GM21619 (cell line): ENCODE results near the gene LILRB3.
"Not testable (repeated sequence)": the region's sequence is repeated elsewhere in the genome, so short reads cannot be mapped to it uniquely, and the experiment has no call there.

ENCODE experiments used
- ATAC-seq: cut with Tn5 transposase; IDR thresholded peaks from one replicate; pipeline ENCODE4 v1.9.1; 2021; ENCODE audit not compliant: unreplicated experiment

LILRB3 gene

DNA sequence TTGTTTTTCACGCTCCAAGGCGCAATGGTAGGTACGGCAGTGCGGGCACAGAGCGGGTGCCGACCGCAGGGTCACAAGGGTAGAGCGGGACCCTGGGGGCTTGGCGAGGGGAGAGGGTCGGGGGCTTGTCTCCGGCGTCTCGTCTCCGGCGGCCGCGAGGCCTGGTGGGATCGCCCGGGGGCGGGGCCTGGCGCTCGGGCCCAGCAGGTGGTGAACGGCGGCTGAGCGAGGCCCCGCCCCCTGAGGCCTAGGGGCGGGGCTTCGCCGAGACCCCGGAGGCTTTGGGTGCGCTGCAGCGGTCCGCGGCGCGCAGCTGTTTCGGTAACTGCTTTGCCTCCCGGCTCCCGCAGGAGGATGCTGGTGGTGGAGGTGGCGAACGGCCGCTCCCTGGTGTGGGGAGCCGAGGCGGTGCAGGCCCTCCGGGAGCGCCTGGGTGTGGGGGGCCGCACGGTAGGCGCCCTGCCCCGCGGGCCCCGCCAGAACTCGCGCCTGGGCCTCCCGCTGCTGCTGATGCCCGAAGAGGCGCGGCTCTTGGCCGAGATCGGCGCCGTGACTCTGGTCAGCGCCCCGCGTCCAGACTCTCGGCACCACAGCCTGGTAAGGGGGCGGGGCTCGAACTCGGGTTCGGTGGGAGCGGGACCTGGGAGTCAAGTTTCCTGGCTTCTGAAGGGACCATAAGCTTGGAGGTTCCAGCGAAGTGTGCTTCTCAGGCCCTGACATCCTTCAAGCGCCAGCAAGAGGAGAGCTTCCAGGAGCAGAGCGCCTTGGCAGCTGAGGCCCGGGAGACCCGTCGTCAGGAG is 31.6 kb downstream of the LILRB3 start, which contains the start of gene TSEN34:
TSEN34 (plus strand) TSS at position 298 of the 800 bp plus-strand sequence; CDS start at position 355, 57 bp downstream.
- ATAC-seq: peak; percentile 23

GRCh38 chr19:54190503-54191010 is 32.2 kb downstream of the LILRB3 start:
- peak; percentile 45 for ATAC-seq

DNA sequence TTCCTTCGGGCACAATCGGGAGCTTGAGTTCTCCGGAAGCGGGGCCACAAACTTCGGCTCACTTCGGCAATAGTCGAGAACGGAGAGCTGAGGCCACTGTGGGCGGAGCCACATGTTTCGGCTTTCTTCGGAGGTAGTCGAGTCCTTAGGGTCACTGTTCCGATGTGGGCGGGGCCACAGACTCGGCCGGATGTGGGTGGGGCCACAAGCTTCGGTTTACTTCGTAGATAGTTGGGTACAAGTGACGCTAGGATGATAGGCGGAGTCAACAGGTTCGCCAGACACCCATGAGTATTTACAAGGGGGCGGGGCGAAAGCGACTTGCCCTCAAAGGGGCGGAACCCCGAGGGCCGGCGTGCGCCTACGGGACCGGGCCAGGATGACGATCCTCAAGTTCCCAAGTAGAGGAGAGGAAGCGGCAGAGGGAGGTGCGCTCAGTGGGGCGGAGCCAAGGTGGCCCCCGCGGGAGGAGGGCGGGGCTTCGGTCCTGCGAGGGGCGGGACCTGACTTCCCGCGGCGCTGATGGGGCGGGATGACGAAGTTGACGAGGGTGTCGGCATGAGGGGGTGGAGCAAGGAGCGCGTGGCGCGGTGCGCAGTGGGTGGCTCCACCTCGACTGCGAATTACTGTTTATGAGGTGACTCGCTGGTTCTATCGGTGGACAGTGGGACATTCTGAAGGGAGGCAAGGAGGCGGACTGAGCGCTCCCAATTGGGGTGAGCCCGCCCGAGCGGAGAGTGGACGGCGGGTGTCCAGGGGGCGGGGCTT is 32.9 kb downstream of the LILRB3 start:
- peak; percentile 45 for ATAC-seq

DNA sequence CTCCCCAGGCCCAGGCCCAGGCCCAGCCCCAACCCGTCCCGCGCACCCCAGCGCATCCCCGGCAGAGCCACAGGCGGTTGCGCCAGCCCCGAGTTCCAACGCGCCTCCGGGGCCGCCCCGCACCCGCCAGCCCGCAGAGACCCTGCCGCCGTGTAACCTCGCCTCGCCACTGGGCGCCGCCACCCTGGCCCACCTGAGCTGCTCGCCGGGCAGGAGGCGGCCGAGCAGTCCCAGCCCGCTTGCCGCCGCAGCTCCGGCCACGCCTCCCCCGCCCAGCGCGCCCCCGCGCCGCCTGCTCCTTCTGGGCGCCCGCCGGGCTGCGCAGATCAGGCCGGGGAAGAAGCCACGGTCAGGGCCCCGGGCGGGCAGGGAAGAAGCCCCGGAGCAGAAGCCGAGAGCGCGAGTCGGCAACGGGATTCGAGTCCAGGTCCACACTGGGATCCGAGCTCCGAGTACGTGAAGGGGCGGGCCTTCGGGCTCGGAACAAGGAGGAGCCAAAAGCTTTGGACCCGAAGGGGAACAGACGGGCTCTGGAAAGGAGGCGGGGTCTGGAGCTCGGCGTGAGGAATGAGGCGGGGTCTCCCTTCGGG is 33.6 kb downstream of the LILRB3 start, which contains the start of gene MBOAT7:
MBOAT7 (minus strand) TSS at position 436 of the 590 bp plus-strand sequence. CDS start 1,072 bp downstream, outside the sequence.
- peak; percentile 7 for ATAC-seq

GRCh38 chr19:54188215-54188871 is 34.5 kb downstream of the LILRB3 start:
- ATAC-seq: no peak

DNA sequence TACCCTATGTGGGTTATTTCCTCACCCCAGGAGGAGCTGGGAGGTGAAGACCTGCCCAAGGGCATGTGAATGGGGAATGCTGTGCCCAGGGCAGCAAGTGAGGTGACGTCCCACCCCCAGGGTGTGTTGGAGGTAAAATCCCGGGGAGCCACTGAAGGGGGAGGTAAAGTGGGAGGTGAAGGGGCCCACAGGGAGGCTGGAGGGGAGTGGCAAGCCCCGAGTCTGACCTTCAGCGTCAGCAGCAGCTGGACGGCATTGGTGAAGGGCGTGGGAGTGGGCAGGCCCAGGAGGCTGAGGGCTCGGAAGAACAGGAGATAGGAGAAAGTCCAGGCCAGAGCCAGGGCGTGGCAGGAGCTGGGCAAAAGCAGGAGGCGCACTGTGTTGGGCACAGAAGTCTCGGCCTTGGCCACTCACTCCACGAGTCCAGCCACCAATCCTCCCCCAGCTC is 35.8 kb downstream of the LILRB3 start:
- ATAC-seq: no peak

GRCh38 chr19:54186351-54186750 is 36.5 kb downstream of the LILRB3 start:
- no peak for ATAC-seq

GRCh38 chr19:54183431-54183830 is 39.4 kb downstream of the LILRB3 start:
- no peak for ATAC-seq

GRCh38 chr19:54181894-54182293 is 40.9 kb downstream of the LILRB3 start:
- ATAC-seq: not testable (repeated sequence)

DNA sequence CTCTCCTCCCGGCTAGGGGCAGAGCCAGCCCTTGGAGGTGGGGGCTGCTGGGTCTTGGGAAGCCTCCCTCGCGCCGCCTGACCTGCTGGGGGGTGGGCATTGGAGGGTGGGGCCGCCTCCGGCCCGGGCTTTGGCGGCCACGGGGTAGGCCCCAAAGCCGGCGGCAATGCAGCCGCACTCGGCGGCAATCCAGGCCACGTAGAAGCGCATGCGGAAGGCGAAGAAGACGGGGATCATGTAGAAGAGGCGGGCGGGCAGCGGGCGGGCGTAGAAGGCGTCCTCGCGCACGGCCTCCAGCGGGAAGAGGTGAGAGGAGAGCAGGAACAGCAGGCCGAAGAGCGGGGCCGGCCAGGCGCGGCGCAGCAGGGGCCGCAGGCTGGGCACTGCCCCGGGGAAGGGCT is 42.1 kb downstream of the LILRB3 start:
- ATAC-seq: no peak

GRCh38 chr19:54179921-54180461 is 42.8 kb downstream of the LILRB3 start:
- ATAC-seq: no peak

- ATAC-seq: no peak
Measured at GRCh38 chr19:54179262-54179852, 43.5 kb downstream of the LILRB3 start.

DNA sequence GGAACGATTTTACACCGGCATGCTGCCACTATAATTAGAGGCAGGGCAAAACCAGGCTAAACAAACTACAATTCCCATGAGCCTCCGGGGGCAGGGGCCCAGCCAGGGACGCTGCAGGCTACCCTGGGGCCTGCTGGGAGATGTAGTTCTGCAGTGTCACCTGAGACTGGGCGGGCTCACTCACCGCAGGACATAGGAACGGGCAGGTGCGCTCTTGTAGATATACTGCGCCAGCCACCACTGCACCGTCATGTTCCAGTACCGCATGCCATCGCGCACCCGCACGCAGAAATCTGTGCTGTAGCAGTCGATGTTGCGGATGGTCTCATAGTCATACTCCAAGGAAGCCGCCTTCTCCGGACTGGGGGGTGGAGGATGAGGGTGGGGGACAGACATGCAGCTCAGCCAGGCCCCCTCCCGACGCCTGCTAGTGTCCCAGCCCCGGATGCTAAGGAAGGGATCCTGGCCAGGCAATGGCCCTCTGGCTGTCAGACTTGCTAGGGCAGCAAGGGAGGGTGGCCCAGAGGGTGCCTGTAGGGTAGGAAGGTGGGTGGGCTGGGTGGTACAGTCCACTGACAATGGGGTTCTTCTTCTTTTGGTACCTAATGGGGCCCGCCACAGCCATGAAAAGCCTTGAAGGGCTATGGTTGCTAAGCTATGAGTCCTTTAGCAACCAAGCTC is 44.1 kb downstream of the LILRB3 start:
- ATAC-seq: no peak

DNA sequence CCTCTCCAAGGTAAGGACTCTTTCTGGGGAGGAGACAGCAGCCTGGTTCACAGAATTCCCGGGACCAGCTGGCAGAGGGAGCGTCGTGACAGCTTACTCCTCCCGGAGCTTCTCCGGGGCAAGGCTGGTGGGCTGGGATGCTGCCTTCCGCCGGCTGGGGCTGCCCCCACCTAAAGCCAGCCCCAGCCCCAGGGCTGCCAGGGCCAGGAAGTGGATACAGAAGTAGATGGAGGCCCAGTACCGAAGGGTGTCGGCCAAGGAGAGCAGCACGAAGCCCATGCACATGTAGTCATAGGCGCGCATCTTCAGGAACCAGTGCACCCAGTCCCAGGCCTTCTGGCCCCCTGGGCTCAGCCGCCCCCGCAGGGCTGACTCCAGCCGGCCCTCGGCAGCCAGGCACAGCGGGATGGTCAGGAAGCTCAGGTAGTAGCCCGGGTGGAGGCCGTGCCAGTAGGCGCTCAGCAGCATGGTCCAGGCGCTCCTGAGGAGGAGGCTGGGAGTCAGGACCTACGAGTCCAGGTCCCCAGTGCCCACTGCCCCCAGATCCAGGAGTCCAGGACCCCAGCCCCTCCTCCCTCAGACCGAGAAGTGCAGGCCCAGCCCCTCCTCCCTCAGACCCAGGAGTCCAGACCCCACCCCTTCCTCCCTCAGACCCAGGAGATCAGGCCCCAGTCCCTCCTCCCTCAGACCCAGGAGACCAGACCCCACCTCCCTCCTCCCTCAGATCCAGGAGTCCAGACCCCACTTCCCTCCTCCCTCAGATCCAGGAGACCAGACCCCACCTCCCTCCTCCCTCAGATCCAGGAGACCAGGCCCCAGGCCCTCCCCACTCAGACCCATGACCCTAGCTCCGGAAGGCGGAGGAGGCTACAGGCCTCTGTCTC is 48.6 kb downstream of the LILRB3 start:
- no peak for ATAC-seq

GRCh38 chr19:54173359-54173699 is 49.5 kb downstream of the LILRB3 start:
- no peak for ATAC-seq

- no peak for ATAC-seq
Measured at GRCh38 chr19:54172471-54173358, 50.1 kb downstream of the LILRB3 start, which contains the start of gene TMC4. TMC4 (minus strand) TSS chr19:54173160; CDS start chr19:54173117, 43 bp downstream.

GRCh38 chr19:54171736-54172431 is 50.9 kb downstream of the LILRB3 start:
- ATAC-seq: not testable (repeated sequence)
